Uterus (tissue), 2 donors: ENCODE measurements around the gene DPH1.

Source experiments
- CTCF ChIP-seq, 4 experiments: fragments of 200-600 bp in 2 of 4; fragments of 450-650 bp in 2 of 4; sonication (generic) in 2 of 4; IDR thresholded peaks; one replicate each; pipeline ENCODE4 v1.5.1; 2016 to 2019; ENCODE audit warnings: antibody characterized with exemption in 4 of 4, mild to moderate bottlenecking in 2 of 4, moderate library complexity in 1 of 4
- POLR2A ChIP-seq, 2 donors: fragments of 450-650 bp; IDR thresholded peaks; one replicate each; pipeline ENCODE4 v1.6.1; 2016; ENCODE audit warnings: antibody characterized with exemption in 2 of 2, mild to moderate bottlenecking in 1 of 2, moderate library complexity in 1 of 2

DNA sequence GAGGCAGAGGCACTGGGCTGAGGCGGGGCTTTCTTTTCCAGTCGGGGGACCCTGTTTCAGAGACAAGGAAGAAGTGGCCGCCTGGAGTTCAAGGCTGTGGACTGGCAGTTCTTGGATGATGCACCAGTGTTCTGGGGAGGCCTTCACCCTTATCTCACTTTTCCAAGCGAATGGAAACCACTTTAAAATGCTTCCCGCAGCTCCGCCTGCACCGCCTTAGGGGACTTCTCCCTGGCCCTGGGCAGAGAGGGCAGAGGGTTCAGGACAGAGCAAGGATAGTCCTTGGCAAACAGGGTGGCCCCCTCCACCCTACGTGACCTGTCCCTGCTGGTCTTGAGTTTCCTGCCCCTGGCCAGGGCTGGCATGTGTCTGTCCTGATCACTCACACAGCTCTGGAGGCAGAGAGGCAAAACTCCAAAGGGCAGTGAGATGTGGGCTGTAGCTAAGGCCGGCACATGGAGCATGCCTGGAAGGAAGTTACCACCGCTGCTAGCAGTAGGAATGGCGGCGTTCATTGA, 25.5 kb upstream of the DPH1 start:
- TF ChIP-seq CTCF (IDR thresholded peaks at IDR 0.05) (no peak), POLR2A (IDR thresholded peaks at IDR 0.05) (no peak)
